ENCODE results near the gene GRN.
A peak's percentile ranks its signal among the peaks of the same experiment; 100 is the strongest.
"Not testable (repeated sequence)": the region's sequence is repeated elsewhere in the genome, so short reads cannot be mapped to it uniquely, and the experiment has no call there.

The GRN gene

GRCh38 chr17:44362949-44363612 is 18.0 kb downstream of the GRN start:
- Histone ChIP-seq H3K27ac (ENCODE audit: low read depth, low read length) (no peak overlapping the region), H3K79me2 (ENCODE audit: control insufficient read depth, low read length) (no peaks in the 10 kb centered on the region), H3K9me3 (ENCODE audit: control insufficient read depth, insufficient read depth, low read length) (no peaks in the 10 kb centered on the region), H3K4me2 (ENCODE audit: low read length) (peak overlapping the region; percentile 95), H3F3A (ENCODE audit: control insufficient read depth, insufficient read depth) (no peaks in the 10 kb centered on the region), H3K36me3 (ENCODE audit: control insufficient read depth, low read length) (no peaks in the 10 kb centered on the region), H3K4me3 (ENCODE audit: low read length) (peak overlapping the region; percentile 80), H3K9me2 (replicated peaks; ENCODE audit: control insufficient read depth, low read length) (no peaks in the 10 kb centered on the region), H4K20me1 (ENCODE audit: control insufficient read depth, insufficient read depth, low read depth, low read length) (no peaks in the 10 kb centered on the region), H3K27me3 (ENCODE audit: control insufficient read depth, low read length) (peaks cover 40% of the 10 kb centered on the region), H3K4me1 (ENCODE audit: control insufficient read depth, low read length) (peaks cover 54% of the 10 kb centered on the region)
- TF ChIP-seq CTCF (IDR thresholded peaks at IDR 0.05; ENCODE audit: low read depth, low read length, poor library complexity, severe bottlenecking) (no peak), EZH2phosphoT487 (IDR thresholded peaks at IDR 0.05; ENCODE audit: borderline replicate concordance, low read length) (no peak)

- peak within 1 kb of the TSS; percentile 95 for H3K4me2 ChIP-seq (ENCODE audit: low read length)
- H3K9me2 ChIP-seq (replicated peaks; ENCODE audit: control insufficient read depth, low read length), result no peaks in the 10 kb centered on the region
- no peaks in the 10 kb centered on the region for H3K9me3 ChIP-seq (ENCODE audit: control insufficient read depth, insufficient read depth, low read length)
- peaks cover 40% of the 10 kb centered on the region for H3K27me3 ChIP-seq (ENCODE audit: control insufficient read depth, low read length)
- H3K27ac ChIP-seq (ENCODE audit: low read depth, low read length), result no peak within 1 kb of the TSS
- peak within 1 kb of the TSS; percentile 80 for H3K4me3 ChIP-seq (ENCODE audit: low read length)
- TF ChIP-seq CTCF (IDR thresholded peaks at IDR 0.05; ENCODE audit: low read depth, low read length, poor library complexity, severe bottlenecking), result peak; percentile 68
- no peak for TF ChIP-seq EZH2phosphoT487 (IDR thresholded peaks at IDR 0.05; ENCODE audit: borderline replicate concordance, low read length)
- peaks cover 52% of the 10 kb centered on the region for H3K4me1 ChIP-seq (ENCODE audit: control insufficient read depth, low read length)
- H3K36me3 ChIP-seq (ENCODE audit: control insufficient read depth, low read length), result no peaks in the 10 kb centered on the region
- H4K20me1 ChIP-seq (ENCODE audit: control insufficient read depth, insufficient read depth, low read depth, low read length), result no peaks in the 10 kb centered on the region
- no peaks in the 10 kb centered on the region for H3F3A ChIP-seq (ENCODE audit: control insufficient read depth, insufficient read depth)
- no peaks in the 10 kb centered on the region for H3K79me2 ChIP-seq (ENCODE audit: control insufficient read depth, low read length)
Observed at GRCh38 chr17:44363613-44364159, 18.6 kb downstream of the GRN start, which contains the start of gene FAM171A2. TSS of gene FAM171A2 (minus strand) at chr17:44363853. CDS start at chr17:44363714, 139 bp downstream.

GRCh38 chr17:44365051-44365450 is 19.9 kb downstream of the GRN start:
- H3F3A ChIP-seq (ENCODE audit: control insufficient read depth, insufficient read depth); H3K4me2 ChIP-seq (ENCODE audit: low read length); H3K9me3 ChIP-seq (ENCODE audit: control insufficient read depth, insufficient read depth, low read length); H3K27ac ChIP-seq (ENCODE audit: low read depth, low read length); H3K36me3 ChIP-seq (ENCODE audit: control insufficient read depth, low read length); H3K9me2 ChIP-seq (replicated peaks; ENCODE audit: control insufficient read depth, low read length); H3K4me3 ChIP-seq (ENCODE audit: low read length); H3K79me2 ChIP-seq (ENCODE audit: control insufficient read depth, low read length); H4K20me1 ChIP-seq (ENCODE audit: control insufficient read depth, insufficient read depth, low read depth, low read length): not testable (repeated sequence)
- peaks cover 39% of the 10 kb centered on the region for H3K4me1 ChIP-seq (ENCODE audit: control insufficient read depth, low read length)
- H3K27me3 ChIP-seq (ENCODE audit: control insufficient read depth, low read length), result peaks cover 40% of the 10 kb centered on the region

GRCh38 chr17:44367231-44367979 is 22.3 kb downstream of the GRN start:
- no peaks in the 10 kb centered on the region for H3F3A ChIP-seq (ENCODE audit: control insufficient read depth, insufficient read depth)
- H3K9me3 ChIP-seq (ENCODE audit: control insufficient read depth, insufficient read depth, low read length), result no peaks in the 10 kb centered on the region
- H3K27ac ChIP-seq (ENCODE audit: low read depth, low read length), result no peak overlapping the region
- no peaks in the 10 kb centered on the region for H3K36me3 ChIP-seq (ENCODE audit: control insufficient read depth, low read length)
- no peak overlapping the region for H3K4me3 ChIP-seq (ENCODE audit: low read length)
- H3K27me3 ChIP-seq (ENCODE audit: control insufficient read depth, low read length), result peaks cover 37% of the 10 kb centered on the region
- H3K4me1 ChIP-seq (ENCODE audit: control insufficient read depth, low read length), result peaks cover 15% of the 10 kb centered on the region
- no peaks in the 10 kb centered on the region for H4K20me1 ChIP-seq (ENCODE audit: control insufficient read depth, insufficient read depth, low read depth, low read length)
- no peak overlapping the region for H3K4me2 ChIP-seq (ENCODE audit: low read length)
- TF ChIP-seq CTCF (IDR thresholded peaks at IDR 0.05; ENCODE audit: low read depth, low read length, poor library complexity, severe bottlenecking) (no peak), EZH2phosphoT487 (IDR thresholded peaks at IDR 0.05; ENCODE audit: borderline replicate concordance, low read length) (no peak)
- no peaks in the 10 kb centered on the region for H3K79me2 ChIP-seq (ENCODE audit: control insufficient read depth, low read length)
- no peaks in the 10 kb centered on the region for H3K9me2 ChIP-seq (replicated peaks; ENCODE audit: control insufficient read depth, low read length)

GRCh38 chr17:44368391-44369243 is 23.5 kb downstream of the GRN start:
- not testable (repeated sequence) for H3K79me2 ChIP-seq (ENCODE audit: control insufficient read depth, low read length); H4K20me1 ChIP-seq (ENCODE audit: control insufficient read depth, insufficient read depth, low read depth, low read length); H3K4me1 ChIP-seq (ENCODE audit: control insufficient read depth, low read length); H3K4me2 ChIP-seq (ENCODE audit: low read length); H3K36me3 ChIP-seq (ENCODE audit: control insufficient read depth, low read length); H3F3A ChIP-seq (ENCODE audit: control insufficient read depth, insufficient read depth); H3K9me2 ChIP-seq (replicated peaks; ENCODE audit: control insufficient read depth, low read length); H3K4me3 ChIP-seq (ENCODE audit: low read length); H3K9me3 ChIP-seq (ENCODE audit: control insufficient read depth, insufficient read depth, low read length); H3K27ac ChIP-seq (ENCODE audit: low read depth, low read length)
- peaks cover 28% of the 10 kb centered on the region for H3K27me3 ChIP-seq (ENCODE audit: control insufficient read depth, low read length)
